Measurements from ENCODE around the gene CCL16.
"Not testable (repeated sequence)": the region's sequence is repeated elsewhere in the genome, so short reads cannot be mapped to it uniquely, and the experiment has no call there.

Gene CCL16

GRCh38 chr17:35981246-35981645 is at the start of gene CCL16:
CCL16 (minus strand) TSS chr17:35981497; CDS start chr17:35981420, 77 bp downstream.
- no peak for DNase-seq (ENCODE audit: low spot score)

- no peak for DNase-seq (ENCODE audit: low spot score)
Observed at GRCh38 chr17:36030956-36031355, 49.7 kb upstream of the CCL16 start.

GRCh38 chr17:36027761-36028160 is 46.5 kb upstream of the CCL16 start:
- DNase-seq (ENCODE audit: low spot score): no peak

GRCh38 chr17:36024106-36024869 is 43.0 kb upstream of the CCL16 start:
- DNase-seq (ENCODE audit: low spot score): no peak

- DNase-seq (ENCODE audit: low spot score): no peak
Observed at GRCh38 chr17:36019423-36019822, 38.1 kb upstream of the CCL16 start.

GRCh38 chr17:36017799-36018198 is 36.5 kb upstream of the CCL16 start, which contains the start of gene CCL23:
CCL23 (minus strand) TSS chr17:36017972; CDS start chr17:36017897, 75 bp downstream.
- no peak for DNase-seq (ENCODE audit: low spot score)

- no peak for DNase-seq (ENCODE audit: low spot score)
Observed at GRCh38 chr17:36016555-36016954, 35.3 kb upstream of the CCL16 start.

GRCh38 chr17:36015895-36016294 is 34.6 kb upstream of the CCL16 start:
- not testable (repeated sequence) for DNase-seq (ENCODE audit: low spot score)

- DNase-seq (ENCODE audit: low spot score): no peak
Observed at GRCh38 chr17:36014946-36015345, 33.6 kb upstream of the CCL16 start.

- DNase-seq (ENCODE audit: low spot score): no peak
Observed at GRCh38 chr17:36011201-36011600, 29.9 kb upstream of the CCL16 start.

GRCh38 chr17:36008998-36009665 is 27.8 kb upstream of the CCL16 start:
- no peak for DNase-seq (ENCODE audit: low spot score)

GRCh38 chr17:36004594-36005108 is 23.4 kb upstream of the CCL16 start:
- no peak for DNase-seq (ENCODE audit: low spot score)

- DNase-seq (ENCODE audit: low spot score): no peak
Observed at GRCh38 chr17:36002631-36003030, 21.3 kb upstream of the CCL16 start.

GRCh38 chr17:36001862-36002603 is 20.7 kb upstream of the CCL16 start:
- DNase-seq (ENCODE audit: low spot score): no peak

GRCh38 chr17:36001110-36001771 is 19.9 kb upstream of the CCL16 start, which contains the start of gene CCL15:
CCL15 (minus strand) TSS chr17:36001553; CDS start chr17:36001492, 61 bp downstream.
- DNase-seq (ENCODE audit: low spot score): no peak

- DNase-seq (ENCODE audit: low spot score): no peak
Observed at GRCh38 chr17:36000732-36001109, 19.4 kb upstream of the CCL16 start.

- no peak for DNase-seq (ENCODE audit: low spot score)
Observed at GRCh38 chr17:35998756-35999155, 17.5 kb upstream of the CCL16 start.

- no peak for DNase-seq (ENCODE audit: low spot score)
Observed at GRCh38 chr17:35998018-35998545, 16.8 kb upstream of the CCL16 start.

- DNase-seq (ENCODE audit: low spot score): not testable (repeated sequence)
Observed at GRCh38 chr17:35995346-35995745, 14.0 kb upstream of the CCL16 start.

- DNase-seq (ENCODE audit: low spot score): no peak
Observed at GRCh38 chr17:35991075-35991474, 9.8 kb upstream of the CCL16 start.

GRCh38 chr17:35988164-35988563 is 6.9 kb upstream of the CCL16 start:
- no peak for DNase-seq (ENCODE audit: low spot score)

GRCh38 chr17:35986643-35987042 is 5.3 kb upstream of the CCL16 start, which contains the start of gene CCL14:
CCL14 (minus strand) TSS chr17:35986729; CDS start chr17:35986649, 80 bp downstream.
- DNase-seq (ENCODE audit: low spot score): no peak

Data from AG20443 (cell line).